Measurements from ENCODE around the gene NPC1L1.
A peak's percentile ranks its signal among the peaks of the same experiment; 100 is the strongest.

Gene NPC1L1

GRCh38 chr7:44497155-44498027 lies 43.7 kb downstream of the NPC1L1 start:
- DNase-seq, result no peak

- no peak for DNase-seq
These were observed 44.7 kb downstream of the NPC1L1 start for GRCh38 chr7:44496385-44496784.

GRCh38 chr7:44494960-44495359 lies 46.2 kb downstream of the NPC1L1 start:
- no peak for DNase-seq

- no peak for DNase-seq
These were observed 49.9 kb downstream of the NPC1L1 start for GRCh38 chr7:44491229-44491628.

GRCh38 chr7:44490351-44491200 lies 50.6 kb downstream of the NPC1L1 start, which contains the start of gene NUDCD3:
TSS of gene NUDCD3 (minus strand) at chr7:44490658. CDS start at chr7:44490600, 58 bp downstream.
- peak; percentile 77 for DNase-seq

- DNase-seq, result peak; percentile 29
These were observed 51.2 kb downstream of the NPC1L1 start for GRCh38 chr7:44489955-44490350.

- DNase-seq, result no peak
These were observed 52.2 kb downstream of the NPC1L1 start for GRCh38 chr7:44488955-44489354.

- DNase-seq, result no peak
These were observed 54.4 kb downstream of the NPC1L1 start for GRCh38 chr7:44486693-44487092.

GRCh38 chr7:44486001-44486400 lies 55.1 kb downstream of the NPC1L1 start:
- DNase-seq, result no peak

GRCh38 chr7:44484482-44485313 lies 56.4 kb downstream of the NPC1L1 start:
- DNase-seq, result no peak

- DNase-seq, result no peak
These were observed 58.3 kb downstream of the NPC1L1 start for GRCh38 chr7:44482502-44483485.

GRCh38 chr7:44477938-44478337 lies 63.2 kb downstream of the NPC1L1 start:
- no peak for DNase-seq

GRCh38 chr7:44477063-44477830 lies 63.9 kb downstream of the NPC1L1 start:
- DNase-seq, result peak; percentile 36

GRCh38 chr7:44476313-44476712 lies 64.8 kb downstream of the NPC1L1 start:
- DNase-seq, result no peak

GRCh38 chr7:44473295-44473694 lies 67.8 kb downstream of the NPC1L1 start:
- no peak for DNase-seq

GRCh38 chr7:44472843-44473242 lies 68.3 kb downstream of the NPC1L1 start:
- no peak for DNase-seq

- no peak for DNase-seq
These were observed 69.3 kb downstream of the NPC1L1 start for GRCh38 chr7:44471850-44472249.

GRCh38 chr7:44471436-44471835 lies 69.7 kb downstream of the NPC1L1 start:
- no peak for DNase-seq

- DNase-seq, result no peak
These were observed 70.4 kb downstream of the NPC1L1 start for GRCh38 chr7:44470628-44471245.

- no peak for DNase-seq
These were observed 71.0 kb downstream of the NPC1L1 start for GRCh38 chr7:44470135-44470479.
